Trophoblast cell (in vitro differentiated cells and primary cell): ENCODE measurements around the gene TSHR. TPM values are rescaled to one million over a fixed set of nuclear protein-coding genes. Genes with fewer than 3 reads are reported as not detected.
A peak's percentile ranks its signal among the peaks of the same experiment; 100 is the strongest.
"Not testable (repeated sequence)": the region's sequence is repeated elsewhere in the genome, so short reads cannot be mapped to it uniquely, and the experiment has no call there.

Source experiments
- DNase-seq, 2 donors: peaks; one replicate each; pipeline ENCODE4 v3.0.0-alpha.2; 2016
- H2AFZ ChIP-seq: 2 replicates; pipeline ENCODE4 v1.6.1; 2013; ENCODE audit warnings: low read length, moderate library complexity, mild to moderate bottlenecking; ENCODE audit not compliant: insufficient read depth, poor library complexity
- H2AK5ac ChIP-seq: 2 replicates; pipeline ENCODE4 v1.6.1; 2013; ENCODE audit warnings: mild to moderate bottlenecking, low read length
- H2BK120ac ChIP-seq: 2 replicates; pipeline ENCODE4 v1.6.1; 2013; ENCODE audit warnings: low read length, mild to moderate bottlenecking, moderate library complexity; ENCODE audit not compliant: insufficient read depth, poor library complexity
- H2BK12ac ChIP-seq: 2 replicates; pipeline ENCODE4 v1.6.1; 2013; ENCODE audit warnings: mild to moderate bottlenecking, low read length, moderate library complexity
- H2BK5ac ChIP-seq: 2 replicates; pipeline ENCODE4 v1.6.1; 2013; ENCODE audit warnings: low read length, low read depth, moderate library complexity, mild to moderate bottlenecking; ENCODE audit not compliant: poor library complexity
- H3K14ac ChIP-seq: 2 replicates; pipeline ENCODE4 v1.6.1; 2013; ENCODE audit warnings: mild to moderate bottlenecking, low read length
- H3K18ac ChIP-seq: 2 replicates; pipeline ENCODE4 v1.6.1; 2013; ENCODE audit warnings: mild to moderate bottlenecking, low read length
- H3K23ac ChIP-seq: 2 replicates; pipeline ENCODE4 v1.6.1; 2013; ENCODE audit warnings: low read length
- H3K27ac ChIP-seq: 2 replicates; pipeline ENCODE4 v1.5.1; 2013; ENCODE audit warnings: low read depth, mild to moderate bottlenecking, inconsistent platforms, low read length, moderate library complexity
- H3K27me3 ChIP-seq: 2 replicates; pipeline ENCODE4 v1.6.1; 2013; ENCODE audit warnings: inconsistent platforms, mild to moderate bottlenecking, low read length, moderate library complexity; ENCODE audit not compliant: insufficient read depth
- H3K36me3 ChIP-seq, 2 experiments: 1 replicate in 1 of 2; 2 replicates in 1 of 2; pipeline ENCODE4 v1.6.1; 2013; ENCODE audit warnings: low read length in 2 of 2, mild to moderate bottlenecking in 2 of 2, moderate library complexity in 1 of 2; ENCODE audit not compliant: insufficient read depth in 2 of 2, control insufficient read depth in 1 of 2
- H3K4ac ChIP-seq: 2 replicates; pipeline ENCODE4 v1.6.1; 2013; ENCODE audit warnings: low read depth, mild to moderate bottlenecking, low read length, moderate library complexity
- H3K4me1 ChIP-seq, 2 experiments: 1 replicate in 1 of 2; 2 replicates in 1 of 2; pipeline ENCODE4 v1.6.1; 2013; ENCODE audit warnings: low read length in 2 of 2, mild to moderate bottlenecking in 2 of 2, moderate library complexity in 1 of 2; ENCODE audit not compliant: insufficient read depth in 2 of 2, control insufficient read depth in 1 of 2
- H3K4me2 ChIP-seq: 2 replicates; pipeline ENCODE4 v1.6.1; 2013; ENCODE audit warnings: inconsistent platforms, mild to moderate bottlenecking, low read length, moderate library complexity
- H3K4me3 ChIP-seq: 2 replicates; pipeline ENCODE4 v1.5.1; 2013; ENCODE audit warnings: mild to moderate bottlenecking, low read depth, low read length, inconsistent platforms
- H3K79me1 ChIP-seq: one replicate; pipeline ENCODE4 v1.6.1; 2013; ENCODE audit warnings: low read length
- H3K79me2 ChIP-seq: 2 replicates; pipeline ENCODE4 v1.6.1; 2013; ENCODE audit warnings: low read length, mild to moderate bottlenecking; ENCODE audit not compliant: control insufficient read depth, insufficient read depth, poor library complexity
- H3K9ac ChIP-seq: 2 replicates; pipeline ENCODE4 v1.6.1; 2013; ENCODE audit warnings: mild to moderate bottlenecking, low read length
- H3K9me3 ChIP-seq: 2 replicates; pipeline ENCODE4 v1.6.1; 2013; ENCODE audit warnings: low read depth, mild to moderate bottlenecking, control low read depth, inconsistent platforms, low read length; ENCODE audit not compliant: insufficient read depth
- H4K12ac ChIP-seq: 2 replicates; pipeline ENCODE4 v1.6.1; 2013; ENCODE audit warnings: low read depth, mild to moderate bottlenecking, low read length, moderate library complexity
- H4K8ac ChIP-seq: 2 replicates; pipeline ENCODE4 v1.6.1; 2013; ENCODE audit warnings: low read depth, mild to moderate bottlenecking, low read length, moderate library complexity
- H4K91ac ChIP-seq: one replicate; pipeline ENCODE4 v1.6.1; 2013; ENCODE audit warnings: low read depth, mild to moderate bottlenecking, low read length, moderate library complexity
- WGBS: extraction: QIAGEN DNeasy Blood & Tissue Kit; methylation state at CpG from one replicate; pipeline ENCODE4 v1.1.7; 2013; ENCODE audit warnings: missing lambda C conversion rate; ENCODE audit not compliant: insufficient read length, insufficient coverage; ENCODE audit errors: extremely low coverage; 5-methylcytosine and 5-hydroxymethylcytosine counted together
- polyA plus RNA-seq: library from polyadenylated mRNA; stranded (reverse); fragments of 200-250 nt; gene quantifications from 2 replicates; pipeline ENCODE4 v1.2.3, GENCODE V29; 2013

TSHR gene
- 0.04 TPM in 1 of 2 replicates, not detected in the other for polyA plus RNA-seq

DNA sequence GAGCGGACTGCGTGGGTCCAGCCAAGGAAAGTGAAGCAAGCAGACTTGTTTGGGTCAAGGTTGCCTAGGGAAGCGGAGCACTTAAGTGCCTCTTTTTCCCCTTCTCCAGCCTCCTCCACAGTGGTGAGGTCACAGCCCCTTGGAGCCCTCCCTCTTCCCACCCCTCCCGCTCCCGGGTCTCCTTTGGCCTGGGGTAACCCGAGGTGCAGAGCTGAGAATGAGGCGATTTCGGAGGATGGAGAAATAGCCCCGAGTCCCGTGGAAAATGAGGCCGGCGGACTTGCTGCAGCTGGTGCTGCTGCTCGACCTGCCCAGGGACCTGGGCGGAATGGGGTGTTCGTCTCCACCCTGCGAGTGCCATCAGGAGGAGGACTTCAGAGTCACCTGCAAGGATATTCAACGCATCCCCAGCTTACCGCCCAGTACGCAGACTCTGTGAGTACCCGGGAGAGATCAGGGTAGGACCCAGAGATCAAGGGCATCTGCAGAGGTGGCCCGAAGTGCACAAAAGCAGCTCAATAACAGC lies at the start of gene TSHR:
Gene TSHR, plus strand, starts transcription at position 206 of the 526 bp plus-strand sequence. Its CDS starts 60 bp downstream, at position 266.
- Histone ChIP-seq H3K23ac (no peak within 1 kb of the TSS), H3K14ac (peak within 1 kb of the TSS; percentile 39), H3K4me2 (peak within 1 kb of the TSS; percentile 100), H3K18ac (no peak within 1 kb of the TSS), H3K4me1 (peaks cover 0 to 5% of the 10 kb centered on the region in 2 experiments), H4K8ac (peak within 1 kb of the TSS; percentile 74), H2BK5ac (no peak within 1 kb of the TSS), H2AK5ac (no peak within 1 kb of the TSS), H2BK12ac (no peak within 1 kb of the TSS), H3K4me3 (peak within 1 kb of the TSS; percentile 63), H3K27me3 (no peaks in the 10 kb centered on the region), H4K12ac (peak within 1 kb of the TSS; percentile 2), H3K36me3 (no peaks in the 10 kb centered on the region), H3K27ac (no peak within 1 kb of the TSS), H2BK120ac (no peak within 1 kb of the TSS), H3K4ac (no peak within 1 kb of the TSS), H3K9me3 (no peaks in the 10 kb centered on the region), H4K91ac (peak within 1 kb of the TSS; percentile 4), H3K79me2 (peaks cover 2% of the 10 kb centered on the region), H3K79me1 (peaks cover 2% of the 10 kb centered on the region), H2AFZ (peak within 1 kb of the TSS; percentile 100), H3K9ac (peak within 1 kb of the TSS; percentile 54)
- DNase-seq, result no peak
- no CpG with 5 or more reads among the region's 21 CpGs for WGBS

DNA sequence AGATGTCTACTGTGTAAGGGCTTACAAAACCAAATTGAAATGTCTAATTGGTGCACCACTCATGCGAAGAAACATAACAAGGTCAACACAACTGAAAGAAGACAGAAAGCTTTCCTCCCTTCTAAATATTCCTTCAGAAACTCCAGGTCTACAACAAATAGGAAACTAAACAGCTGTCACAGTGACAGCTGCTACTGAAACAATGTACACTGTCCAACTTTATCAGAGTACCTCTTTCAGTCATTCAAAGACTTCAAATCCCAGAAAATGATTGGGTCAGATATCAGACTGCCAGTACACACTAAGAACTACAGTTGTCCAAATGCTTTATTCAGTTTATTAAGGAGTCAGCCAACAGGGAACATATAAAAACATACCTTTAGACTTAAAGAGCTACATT lies 49.1 kb upstream of the TSHR start:
- Histone ChIP-seq H2AFZ (no peak overlapping the region), H3K79me1 (no peaks in the 10 kb centered on the region), H3K4me2 (no peak overlapping the region), H3K36me3 (peaks cover 0 to 1% of the 10 kb centered on the region in 2 experiments), H2BK5ac (no peak overlapping the region), H4K8ac (no peak overlapping the region), H3K9ac (no peak overlapping the region), H3K27ac (no peak overlapping the region), H2AK5ac (no peak overlapping the region), H3K4me3 (no peak overlapping the region), H3K79me2 (no peaks in the 10 kb centered on the region), H4K12ac (no peak overlapping the region), H3K14ac (no peak overlapping the region), H3K18ac (no peak overlapping the region), H3K9me3 (no peaks in the 10 kb centered on the region), H3K4ac (no peak overlapping the region), H2BK120ac (no peak overlapping the region), H3K4me1 (no peaks in the 10 kb centered on the region), H3K27me3 (no peaks in the 10 kb centered on the region), H4K91ac (no peak overlapping the region), H2BK12ac (no peak overlapping the region), H3K23ac (no peak overlapping the region)
- no CpG with 5 or more reads among the region's 1 CpG for WGBS
- DNase-seq, result no peak

DNA sequence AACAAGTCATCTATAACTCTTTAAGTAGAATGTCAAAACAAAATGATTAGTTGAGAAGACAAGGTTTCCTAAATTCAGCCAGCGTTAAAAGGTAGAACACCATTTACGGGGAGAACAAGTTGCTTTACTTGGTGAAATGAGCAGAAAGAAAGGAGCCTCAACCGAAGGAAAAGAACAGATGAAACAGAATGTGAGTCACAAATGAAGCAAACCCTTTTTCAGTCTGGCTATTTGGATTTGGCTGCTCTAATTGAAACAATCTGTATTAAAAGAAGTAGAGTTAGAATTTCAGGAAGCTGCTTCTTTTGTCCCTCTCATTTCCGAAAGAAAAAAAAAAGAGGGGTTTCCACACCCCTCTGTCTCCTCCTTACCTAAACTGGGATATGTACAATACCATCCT lies 48.5 kb upstream of the TSHR start:
- Histone ChIP-seq H2BK5ac (no peak overlapping the region), H3K4me1 (no peaks in the 10 kb centered on the region), H4K8ac (no peak overlapping the region), H3K4me2 (no peak overlapping the region), H2AFZ (no peak overlapping the region), H3K27me3 (no peaks in the 10 kb centered on the region), H3K79me2 (no peaks in the 10 kb centered on the region), H2BK120ac (no peak overlapping the region), H3K9ac (no peak overlapping the region), H3K14ac (no peak overlapping the region), H3K18ac (no peak overlapping the region), H3K27ac (no peak overlapping the region), H2AK5ac (no peak overlapping the region), H3K79me1 (no peaks in the 10 kb centered on the region), H4K12ac (no peak overlapping the region), H2BK12ac (no peak overlapping the region), H4K91ac (no peak overlapping the region), H3K4ac (no peak overlapping the region), H3K23ac (no peak overlapping the region), H3K9me3 (no peaks in the 10 kb centered on the region), H3K36me3 (peaks cover 0 to 1% of the 10 kb centered on the region in 2 experiments), H3K4me3 (no peak overlapping the region)
- no peak for DNase-seq
- WGBS, result no CpG with 5 or more reads among the region's 4 CpGs

DNA sequence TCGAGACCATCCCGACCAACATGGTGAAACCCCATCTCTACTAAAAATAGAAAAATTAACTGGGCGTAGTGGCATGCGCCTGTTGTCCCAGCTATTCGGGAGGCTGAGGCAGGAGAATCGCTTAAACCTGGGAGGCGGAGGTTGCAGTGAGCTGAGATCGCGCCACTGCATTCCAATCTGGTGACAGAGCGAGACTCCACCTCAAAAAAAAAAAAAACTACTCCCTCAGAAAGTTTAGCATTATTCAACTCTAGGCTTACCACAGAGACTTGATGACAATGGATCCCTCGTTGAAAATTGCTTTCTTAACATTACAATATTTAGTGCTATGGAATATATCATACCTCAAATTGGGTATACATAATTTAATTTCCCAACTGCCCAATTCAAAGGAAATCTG lies 43.4 kb upstream of the TSHR start:
- not testable (repeated sequence) for H3K79me1 ChIP-seq, H2AFZ ChIP-seq, H3K79me2 ChIP-seq, H4K91ac ChIP-seq, H2AK5ac ChIP-seq, H3K4me1 ChIP-seq, H3K14ac ChIP-seq, H2BK5ac ChIP-seq, H3K23ac ChIP-seq, H3K36me3 ChIP-seq, H3K27me3 ChIP-seq, H3K9ac ChIP-seq, H2BK120ac ChIP-seq, H2BK12ac ChIP-seq, H3K27ac ChIP-seq, H4K12ac ChIP-seq, H3K4me2 ChIP-seq, H3K9me3 ChIP-seq, H3K4me3 ChIP-seq, H4K8ac ChIP-seq, H3K4ac ChIP-seq, H3K18ac ChIP-seq
- WGBS, result no CpG with 5 or more reads among the region's 11 CpGs
- peak in 1 of 2 donors; percentile 48 for DNase-seq
